Measurements from ENCODE around the gene UGT8.
"Not testable (repeated sequence)": the region's sequence is repeated elsewhere in the genome, so short reads cannot be mapped to it uniquely, and the experiment has no call there.

UGT8 gene

DNA sequence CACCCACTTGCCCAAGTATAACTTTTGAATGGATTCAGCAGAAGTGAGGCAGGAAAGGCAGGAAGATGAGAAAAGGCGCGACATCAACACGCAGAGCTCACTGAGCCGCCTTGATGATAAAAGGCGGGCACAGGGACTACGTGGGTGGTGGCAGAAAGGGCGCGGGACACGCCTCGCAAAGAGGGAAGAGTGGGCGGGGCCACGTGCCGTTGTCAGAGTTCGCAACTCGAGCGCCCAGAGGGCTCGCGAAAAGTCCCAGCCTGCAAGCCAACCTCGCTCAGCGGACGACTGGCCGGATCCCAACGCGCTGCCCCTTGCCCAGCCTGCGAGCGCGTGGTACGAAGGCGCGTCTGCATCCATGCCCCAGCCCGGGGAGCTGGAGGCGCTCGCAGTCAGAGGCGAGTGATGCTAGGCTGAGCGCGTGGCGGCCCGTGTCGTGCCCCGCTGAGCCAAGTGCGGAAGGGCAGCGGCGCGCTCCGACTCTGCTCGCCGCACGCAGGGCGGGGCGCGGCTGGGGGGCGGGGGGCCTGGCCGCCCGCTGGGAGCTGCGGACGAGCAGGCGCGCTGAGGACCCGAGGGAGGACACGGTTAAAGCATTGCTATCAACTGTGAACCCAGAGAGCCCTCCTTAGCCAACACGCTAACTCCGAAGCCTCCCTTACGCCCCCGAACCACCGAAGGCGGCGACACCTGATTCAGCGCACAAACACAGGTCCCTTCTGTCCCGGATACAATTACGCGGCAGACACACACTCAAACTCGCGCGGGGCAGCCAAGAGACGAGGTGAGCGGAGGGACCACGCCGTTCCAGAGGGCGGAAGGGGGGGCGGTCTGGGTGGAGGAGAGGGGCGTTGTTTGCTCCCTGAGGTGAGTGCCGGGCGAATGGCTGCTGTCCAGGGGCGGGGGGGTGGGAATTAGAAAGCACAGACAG lies at the start of gene UGT8:
UGT8 (plus strand) TSS at position 617 of the 931 bp plus-strand sequence. CDS start 24,074 bp downstream, outside the sequence.
- DNase-seq, result peak in 1 of 4 experiments; percentile 1

DNA sequence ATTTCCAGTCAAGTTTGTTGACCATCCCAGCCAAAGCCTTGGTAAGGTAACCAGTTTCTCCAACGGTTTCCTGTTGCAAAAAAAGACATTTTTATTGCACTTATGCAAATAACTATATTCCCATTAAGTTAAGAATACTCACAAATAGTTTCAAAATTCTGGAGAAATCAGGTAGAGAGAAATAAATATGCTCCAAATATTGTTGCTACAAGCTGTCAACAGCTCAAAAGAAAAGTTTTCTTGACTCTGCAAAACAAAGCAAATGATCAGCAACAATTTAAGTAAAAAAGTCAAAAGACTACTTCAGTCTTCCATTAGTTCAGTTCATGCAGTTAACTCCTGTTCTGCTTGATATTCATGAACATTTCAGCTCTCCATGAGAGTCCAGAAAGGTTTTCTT lies 49.0 kb upstream of the UGT8 start:
- DNase-seq, result no peak

DNA sequence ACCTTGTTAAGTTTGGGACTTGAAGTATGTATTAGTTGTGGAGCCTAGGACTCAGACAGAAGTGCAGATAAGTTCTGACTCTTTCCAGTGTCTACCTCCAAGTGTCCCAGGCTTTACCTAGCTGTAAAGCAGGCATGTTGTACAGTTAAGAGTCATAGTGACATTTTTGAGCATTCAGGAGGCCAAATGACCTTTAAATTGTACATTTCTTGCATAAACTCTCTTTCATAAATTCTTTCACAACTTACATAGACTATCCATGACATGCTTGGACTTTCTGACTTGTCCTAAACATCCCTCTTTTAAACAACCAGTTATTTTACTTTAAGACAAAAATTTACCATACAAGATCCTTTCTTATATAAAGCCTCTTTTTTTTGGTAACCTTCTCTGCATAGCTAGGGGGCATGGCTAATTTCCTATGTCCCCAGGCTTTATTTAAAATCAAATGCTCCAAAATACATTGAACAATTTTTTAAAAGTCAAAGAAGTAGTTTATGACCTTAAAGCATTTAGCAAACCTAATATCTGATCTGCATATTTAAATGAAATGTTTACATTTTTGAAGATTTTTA lies 40.1 kb upstream of the UGT8 start:
- DNase-seq, result no peak

DNA sequence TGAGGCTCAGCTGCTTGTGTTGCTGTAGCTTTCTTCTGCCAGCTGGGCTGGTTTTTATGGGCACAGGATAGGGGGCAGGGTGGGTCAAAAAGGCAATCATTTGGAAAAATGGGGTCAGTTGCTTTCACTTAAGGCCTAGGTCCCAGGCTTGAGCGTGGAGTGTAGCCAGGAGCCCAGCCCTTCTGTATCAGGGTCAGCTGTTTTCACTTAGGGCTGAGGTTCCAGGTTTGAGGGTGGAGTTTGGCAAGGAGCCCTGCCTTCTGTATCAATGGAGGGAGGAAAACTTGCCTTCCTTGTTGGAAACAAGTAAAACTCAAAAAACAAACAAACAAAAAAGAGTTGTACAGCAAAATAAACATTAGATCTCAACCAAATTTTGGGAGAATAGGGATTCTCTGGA lies 37.0 kb upstream of the UGT8 start:
- no peak for DNase-seq

DNA sequence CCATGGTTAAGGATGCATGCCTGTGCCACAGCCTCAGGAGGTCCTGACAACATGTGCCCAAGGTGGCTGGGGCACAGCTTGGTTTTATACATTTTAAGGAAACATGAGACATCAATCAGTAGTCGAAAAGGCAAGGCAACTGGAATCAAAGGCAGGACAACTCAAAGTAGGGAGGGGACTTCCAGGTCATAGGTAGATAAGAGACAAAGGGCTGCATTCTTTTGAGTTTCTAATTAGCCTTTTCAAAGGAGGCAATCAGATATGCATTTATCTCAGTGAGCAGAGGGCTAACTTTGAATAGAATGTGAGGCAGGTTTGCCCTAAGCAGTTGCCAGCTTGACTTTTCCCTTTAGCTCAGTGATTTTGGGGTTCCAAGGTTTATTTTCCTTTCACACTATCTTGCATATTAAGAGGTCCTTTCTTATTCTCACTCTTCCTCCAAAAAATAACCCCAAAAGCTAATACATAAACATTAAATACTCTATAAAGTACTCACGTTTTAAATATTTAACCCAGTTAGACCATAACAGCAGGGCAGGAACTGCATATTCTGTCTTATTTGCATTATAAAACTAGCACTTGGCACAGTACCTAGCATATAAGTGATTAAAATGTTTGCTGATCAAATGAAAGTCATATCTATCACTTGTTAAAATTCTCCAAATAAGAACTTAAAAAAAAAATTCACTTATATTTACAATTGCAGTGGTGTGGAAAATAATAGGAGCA lies 36.3 kb upstream of the UGT8 start:
- DNase-seq, result no peak

- no peak for DNase-seq
Observed at GRCh38 chr4:114563536-114564315, 34.9 kb upstream of the UGT8 start.

DNA sequence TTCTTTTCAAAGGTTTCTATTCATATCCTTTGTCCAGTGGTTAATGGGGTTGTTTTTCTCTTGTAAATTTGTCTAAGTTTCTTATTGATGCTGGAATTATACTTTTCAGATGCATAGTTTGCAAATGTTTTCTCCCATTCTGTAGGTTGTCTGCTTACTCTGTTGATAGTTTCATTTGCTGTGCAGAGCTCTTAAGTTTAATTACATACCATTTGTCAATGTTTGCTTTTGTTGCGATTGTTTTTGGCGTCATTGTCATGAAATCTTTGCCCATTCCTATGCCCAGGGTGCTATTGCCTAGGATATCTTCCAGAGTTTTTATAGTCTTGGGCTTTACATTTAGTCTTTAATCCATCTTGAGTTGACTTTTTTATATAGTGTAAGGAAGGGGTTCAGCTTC lies 21.2 kb upstream of the UGT8 start:
- DNase-seq, result no peak

- DNase-seq, result no peak
Observed at GRCh38 chr4:114582621-114583020, 16.0 kb upstream of the UGT8 start.

- DNase-seq, result no peak
Observed at GRCh38 chr4:114588305-114588704, 10.3 kb upstream of the UGT8 start.

DNA sequence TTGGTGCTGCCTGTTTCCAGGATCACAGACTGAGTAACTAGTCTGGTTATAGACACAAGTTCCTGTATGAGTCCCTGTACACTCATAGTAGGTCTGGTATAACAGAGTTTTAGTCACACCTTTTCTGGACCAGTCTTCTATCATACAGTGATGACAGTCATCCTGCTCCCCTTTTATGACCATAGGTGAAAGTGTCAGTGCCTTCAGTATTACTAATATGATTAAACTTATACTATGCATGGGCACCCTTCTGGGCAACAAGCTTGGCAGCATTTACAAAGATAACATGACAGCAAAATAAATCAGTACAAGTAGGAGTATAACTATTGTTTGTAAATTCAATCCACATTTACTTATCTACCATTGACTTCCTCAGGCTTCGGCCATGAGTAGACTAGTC lies 8.2 kb upstream of the UGT8 start:
- not testable (repeated sequence) for DNase-seq

- no peak for DNase-seq
Observed at GRCh38 chr4:114593526-114593925, 5.1 kb upstream of the UGT8 start.

GRCh38 chr4:114595207-114595606 lies 3.4 kb upstream of the UGT8 start:
- DNase-seq, result no peak

GRCh38 chr4:114595921-114596320 lies 2.7 kb upstream of the UGT8 start:
- no peak for DNase-seq

GRCh38 chr4:114597410-114598115 lies 1.0 kb upstream of the UGT8 start:
- no peak for DNase-seq

DNA sequence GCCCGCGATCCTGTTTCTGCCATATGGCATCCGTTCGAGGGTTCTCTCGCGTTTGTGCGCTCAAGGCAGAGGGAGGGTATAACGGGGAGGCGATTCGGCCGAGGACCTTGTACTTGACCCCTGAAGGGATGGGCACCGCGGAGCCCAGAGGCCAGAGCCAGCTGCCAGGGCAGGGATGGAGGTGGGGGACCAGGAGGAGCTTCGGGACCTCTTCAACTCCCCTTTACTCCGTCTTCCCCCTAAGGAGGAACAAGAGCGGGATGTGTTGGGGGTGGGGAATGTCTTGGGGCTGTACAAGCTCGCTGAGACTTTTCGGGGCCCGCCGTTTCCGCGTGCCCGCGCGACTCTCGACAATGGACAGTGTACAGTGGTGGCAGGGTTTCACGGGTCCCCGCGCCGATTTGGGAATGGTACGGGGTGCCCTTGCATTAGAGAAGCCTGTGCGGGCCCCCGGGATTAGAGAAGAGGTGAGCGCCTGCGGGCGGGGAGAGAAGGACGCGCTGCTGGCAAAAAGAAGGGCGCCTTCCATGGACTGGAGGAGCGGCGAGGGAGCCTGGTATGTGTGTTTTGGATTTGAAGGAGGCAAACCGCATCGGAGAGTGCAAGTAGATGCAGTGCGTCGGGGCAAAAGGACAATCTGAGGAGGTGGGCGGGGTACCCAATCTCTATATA lies 760 bp downstream of the UGT8 start:
- DNase-seq, result no peak

GRCh38 chr4:114599903-114600552 lies 1.4 kb downstream of the UGT8 start:
- no peak for DNase-seq

- no peak for DNase-seq
Observed at GRCh38 chr4:114600672-114601071, 2.1 kb downstream of the UGT8 start.

GRCh38 chr4:114601304-114602052 lies 2.9 kb downstream of the UGT8 start:
- no peak for DNase-seq

DNA sequence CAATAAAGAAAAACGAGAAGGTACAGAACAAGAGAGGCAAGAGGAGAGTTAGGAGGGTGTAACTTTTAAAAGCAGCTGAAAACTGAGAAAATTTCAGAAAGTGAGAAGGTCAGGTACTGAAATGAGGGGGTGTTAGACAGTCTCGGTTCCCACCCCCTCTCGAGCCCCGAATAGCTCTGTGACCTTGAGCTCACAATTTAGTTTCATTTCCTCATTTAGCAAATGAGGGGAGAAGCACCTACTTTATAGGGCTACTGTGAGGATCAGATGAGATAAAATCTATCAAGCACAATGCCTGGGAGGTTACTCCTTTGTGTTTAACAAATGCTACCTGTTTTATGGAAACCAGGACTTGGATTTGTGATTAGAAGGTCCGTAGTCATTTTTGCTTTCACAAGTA lies 4.9 kb downstream of the UGT8 start:
- no peak for DNase-seq

DNA sequence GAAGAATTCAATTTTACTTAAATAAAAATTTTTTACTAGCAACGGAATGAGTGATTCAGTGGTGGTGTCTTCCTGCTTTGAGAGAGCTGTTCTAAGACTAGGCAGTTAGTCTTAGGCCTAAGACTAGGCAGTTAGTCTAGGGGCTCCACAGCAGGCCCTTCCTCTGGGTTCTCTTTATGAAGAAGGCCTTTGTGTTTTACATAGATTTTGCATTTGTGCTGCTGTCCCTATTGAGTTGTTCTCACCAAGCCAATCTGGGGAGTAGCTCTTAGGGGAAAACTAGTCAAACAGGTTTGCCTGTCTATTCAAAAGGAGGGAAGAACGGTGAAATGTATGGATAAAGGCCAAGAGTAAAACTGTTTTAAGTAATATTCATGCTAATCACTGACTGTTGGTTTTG lies 7.6 kb downstream of the UGT8 start:
- DNase-seq, result no peak

Measured in activated CD4-positive, CD25-positive, alpha-beta regulatory T cell (primary cell).